Measurements from ENCODE around the gene NEDD4L. TPM values are rescaled to one million over a fixed set of nuclear protein-coding genes. Genes with fewer than 3 reads are reported as not detected.
A peak's percentile ranks its signal among the peaks of the same experiment; 100 is the strongest.

NEDD4L gene
- total and polyA plus RNA-seq, 4 donors, result 40.2 to 308 (median 148) TPM

GRCh38 chr18:58158459-58158858, 114.4 kb downstream of the NEDD4L start:
- DNase-seq, result no peak
- H3K27me3 ChIP-seq (ENCODE audit: control insufficient read depth in 3 of 3, insufficient read depth in 3 of 3, low read length in 2 of 3), result no peaks in the 10 kb centered on the region
- no peak overlapping the region for H3K4me3 ChIP-seq
- H3K36me3 ChIP-seq (ENCODE audit: control insufficient read depth in 4 of 4, insufficient read depth in 4 of 4, low read length in 4 of 4), result no peaks in the 10 kb centered on the region
- TF ChIP-seq, protein P1, sequence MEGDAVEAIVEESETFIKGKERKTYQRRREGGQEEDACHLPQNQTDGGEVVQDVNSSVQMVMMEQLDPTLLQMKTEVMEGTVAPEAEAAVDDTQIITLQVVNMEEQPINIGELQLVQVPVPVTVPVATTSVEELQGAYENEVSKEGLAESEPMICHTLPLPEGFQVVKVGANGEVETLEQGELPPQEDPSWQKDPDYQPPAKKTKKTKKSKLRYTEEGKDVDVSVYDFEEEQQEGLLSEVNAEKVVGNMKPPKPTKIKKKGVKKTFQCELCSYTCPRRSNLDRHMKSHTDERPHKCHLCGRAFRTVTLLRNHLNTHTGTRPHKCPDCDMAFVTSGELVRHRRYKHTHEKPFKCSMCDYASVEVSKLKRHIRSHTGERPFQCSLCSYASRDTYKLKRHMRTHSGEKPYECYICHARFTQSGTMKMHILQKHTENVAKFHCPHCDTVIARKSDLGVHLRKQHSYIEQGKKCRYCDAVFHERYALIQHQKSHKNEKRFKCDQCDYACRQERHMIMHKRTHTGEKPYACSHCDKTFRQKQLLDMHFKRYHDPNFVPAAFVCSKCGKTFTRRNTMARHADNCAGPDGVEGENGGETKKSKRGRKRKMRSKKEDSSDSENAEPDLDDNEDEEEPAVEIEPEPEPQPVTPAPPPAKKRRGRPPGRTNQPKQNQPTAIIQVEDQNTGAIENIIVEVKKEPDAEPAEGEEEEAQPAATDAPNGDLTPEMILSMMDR (IDR thresholded peaks at IDR 0.05; ENCODE audit: control extremely low read depth, extremely low read depth), result no peak
- peaks cover 0 to 4% (median 0%) of the 10 kb centered on the region in 4 donors for H3K9me3 ChIP-seq (ENCODE audit: control insufficient read depth in 4 of 4, insufficient read depth in 3 of 4, low read length in 3 of 4)
- ATAC-seq (ENCODE audit: insufficient read depth, low FRiP score), result no peak
- no peak overlapping the region for H3K27ac ChIP-seq (ENCODE audit: low read depth in 1 of 2, low read length in 1 of 2)
- H3K4me1 ChIP-seq (ENCODE audit: control insufficient read depth in 5 of 5, insufficient read depth in 5 of 5, low read length in 5 of 5), result peaks cover 0 to 13% (median 0%) of the 10 kb centered on the region in 5 donors
- WGBS, 2 donors, result 96 to 97% methylated on average over 5 of the region's 5 CpGs
- no peak overlapping the region for H3K9ac ChIP-seq (ENCODE audit: insufficient read depth in 1 of 2, low read length in 2 of 2)

DNA sequence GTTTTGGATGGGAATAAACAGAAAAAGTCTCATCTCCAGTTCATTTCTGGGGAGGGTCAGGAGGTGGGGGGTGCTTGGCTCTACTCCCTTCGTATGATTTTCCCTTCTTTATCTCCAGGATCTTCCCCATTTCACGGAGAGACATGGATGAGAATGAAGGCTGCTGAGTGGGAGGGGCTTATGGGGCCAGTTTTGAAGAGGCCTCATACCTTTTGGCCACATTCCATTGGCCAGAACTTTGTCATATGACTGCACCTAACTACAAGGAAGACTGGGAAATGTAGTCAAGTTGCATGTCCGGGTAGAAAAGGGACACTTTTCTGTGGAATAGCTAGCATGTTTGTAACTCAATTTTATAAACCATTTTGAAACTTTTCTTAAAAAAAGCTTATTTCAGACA, 117.6 kb downstream of the NEDD4L start:
- no peak overlapping the region for H3K9ac ChIP-seq (ENCODE audit: insufficient read depth in 1 of 2, low read length in 2 of 2)
- H3K27ac ChIP-seq (ENCODE audit: low read depth in 1 of 2, low read length in 1 of 2), result no peak overlapping the region
- TF ChIP-seq, protein P1 (IDR thresholded peaks at IDR 0.05; ENCODE audit: control extremely low read depth, extremely low read depth), result no peak
- ATAC-seq (ENCODE audit: insufficient read depth, low FRiP score) (no peak), DNase-seq (no peak)
- 72 to 73% methylated on average over 3 of the region's 3 CpGs for WGBS, 2 donors
- H3K27me3 ChIP-seq (ENCODE audit: control insufficient read depth in 3 of 3, insufficient read depth in 3 of 3, low read length in 2 of 3), result no peaks in the 10 kb centered on the region
- H3K4me1 ChIP-seq (ENCODE audit: control insufficient read depth in 5 of 5, insufficient read depth in 5 of 5, low read length in 5 of 5), result peaks cover 0 to 13% (median 0%) of the 10 kb centered on the region in 5 donors
- H3K9me3 ChIP-seq (ENCODE audit: control insufficient read depth in 4 of 4, insufficient read depth in 3 of 4, low read length in 3 of 4), result peaks cover 0 to 2% (median 0%) of the 10 kb centered on the region in 4 donors
- no peaks in the 10 kb centered on the region for H3K36me3 ChIP-seq (ENCODE audit: control insufficient read depth in 4 of 4, insufficient read depth in 4 of 4, low read length in 4 of 4)
- no peak overlapping the region for H3K4me3 ChIP-seq

DNA sequence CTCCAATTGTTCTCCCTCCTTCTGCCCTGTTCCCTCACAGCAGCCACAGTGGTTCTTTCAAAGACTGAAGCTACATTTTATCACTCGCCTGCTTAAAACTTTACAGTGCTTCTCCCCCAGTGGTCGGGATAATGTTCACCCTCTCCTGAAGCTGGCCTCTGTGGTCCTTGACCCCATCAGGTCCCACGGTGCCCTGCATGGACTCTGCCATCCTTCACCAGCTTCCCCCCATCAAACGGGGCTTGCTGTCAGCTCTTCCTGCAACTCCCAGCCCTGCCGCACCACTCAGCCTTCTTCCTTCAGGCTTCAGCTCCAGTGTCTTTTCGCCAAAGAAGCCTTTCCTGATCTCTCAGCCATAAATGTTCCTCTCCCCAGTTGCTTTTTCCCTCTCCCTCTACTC, 118.1 kb downstream of the NEDD4L start:
- DNase-seq (no peak), ATAC-seq (ENCODE audit: insufficient read depth, low FRiP score) (no peak)
- WGBS, 2 donors, result 72 to 83% methylated on average over 6 of the region's 6 CpGs
- Histone ChIP-seq H3K27ac (ENCODE audit: low read depth in 1 of 2, low read length in 1 of 2) (peak overlapping the region in 1 of 2 donors; percentile 71), H3K9ac (ENCODE audit: insufficient read depth in 1 of 2, low read length in 2 of 2) (no peak overlapping the region), H3K9me3 (ENCODE audit: control insufficient read depth in 4 of 4, insufficient read depth in 3 of 4, low read length in 3 of 4) (peaks cover 0 to 2% (median 0%) of the 10 kb centered on the region in 4 donors), H3K36me3 (ENCODE audit: control insufficient read depth in 4 of 4, insufficient read depth in 4 of 4, low read length in 4 of 4) (no peaks in the 10 kb centered on the region), H3K27me3 (ENCODE audit: control insufficient read depth in 3 of 3, insufficient read depth in 3 of 3, low read length in 2 of 3) (no peaks in the 10 kb centered on the region), H3K4me3 (no peak overlapping the region), H3K4me1 (ENCODE audit: control insufficient read depth in 5 of 5, insufficient read depth in 5 of 5, low read length in 5 of 5) (peaks cover 0 to 13% (median 0%) of the 10 kb centered on the region in 5 donors)
- TF ChIP-seq, protein P1 (IDR thresholded peaks at IDR 0.05; ENCODE audit: control extremely low read depth, extremely low read depth), result no peak

Data from lung (tissue), 12 donors.